T-helper 22 cell (primary cell): ENCODE measurements around the gene ASCC3.

Source experiments
- DNase-seq: peaks from one replicate; pipeline ENCODE4 v3.0.0-alpha.2; 2020; ENCODE audit warnings: low read depth

The ASCC3 gene

GRCh38 chr6:100491952-100492670 lies 389.0 kb downstream of the ASCC3 start:
- no peak for DNase-seq

- DNase-seq, result no peak
These were observed 391.1 kb downstream of the ASCC3 start for GRCh38 chr6:100490065-100490464.

- no peak for DNase-seq
These were observed 392.9 kb downstream of the ASCC3 start for GRCh38 chr6:100488244-100488643.

GRCh38 chr6:100487638-100488037 lies 393.5 kb downstream of the ASCC3 start:
- no peak for DNase-seq

- no peak for DNase-seq
These were observed 395.9 kb downstream of the ASCC3 start for GRCh38 chr6:100485268-100485667.

GRCh38 chr6:100484474-100484873 lies 396.7 kb downstream of the ASCC3 start:
- no peak for DNase-seq

- DNase-seq, result no peak
These were observed 398.4 kb downstream of the ASCC3 start for GRCh38 chr6:100482698-100483097.

GRCh38 chr6:100479179-100480035 lies 401.7 kb downstream of the ASCC3 start:
- no peak for DNase-seq

GRCh38 chr6:100475554-100476320 lies 405.4 kb downstream of the ASCC3 start:
- DNase-seq, result no peak

GRCh38 chr6:100473182-100473581 lies 407.9 kb downstream of the ASCC3 start:
- DNase-seq, result no peak

GRCh38 chr6:100472674-100473073 lies 408.5 kb downstream of the ASCC3 start:
- no peak for DNase-seq

- DNase-seq, result no peak
These were observed 410.6 kb downstream of the ASCC3 start for GRCh38 chr6:100470422-100471120.

GRCh38 chr6:100469101-100469859 lies 411.8 kb downstream of the ASCC3 start:
- DNase-seq, result no peak

GRCh38 chr6:100468016-100468622 lies 413.0 kb downstream of the ASCC3 start:
- DNase-seq, result no peak

GRCh38 chr6:100467129-100468015 lies 413.8 kb downstream of the ASCC3 start:
- DNase-seq, result no peak

GRCh38 chr6:100466410-100467128 lies 414.6 kb downstream of the ASCC3 start:
- no peak for DNase-seq

- no peak for DNase-seq
These were observed 415.3 kb downstream of the ASCC3 start for GRCh38 chr6:100465701-100466409.
